GM23248 (cell line): ENCODE measurements around the gene HCFC1R1.

Source experiments
- EZH2 ChIP-seq: fragments of 200-600 bp; sonication (generic); IDR thresholded peaks from 2 replicates; pipeline ENCODE4 v1.6.1; 2018; ENCODE audit warnings: antibody characterized with exemption, mild to moderate bottlenecking; ENCODE audit not compliant: insufficient read depth, poor library complexity, severe bottlenecking
- EZH2phosphoT487 ChIP-seq: fragments of 200-600 bp; sonication (generic); IDR thresholded peaks from 2 replicates; pipeline ENCODE4 v1.6.1; 2018; ENCODE audit warnings: antibody characterized with exemption, moderate library complexity, mild to moderate bottlenecking, low read depth; ENCODE audit not compliant: insufficient read depth

GRCh38 chr16:3027983-3028715 is 4.4 kb upstream of the HCFC1R1 start:
- TF ChIP-seq EZH2 (no peak), EZH2phosphoT487 (no peak)
